ENCODE results near the gene FGFR3. TPM values are rescaled to one million over a fixed set of nuclear protein-coding genes. Genes with fewer than 3 reads are reported as not detected.
"Not testable (repeated sequence)": the region's sequence is repeated elsewhere in the genome, so short reads cannot be mapped to it uniquely, and the experiment has no call there.

The FGFR3 gene
- total RNA-seq, 3 donors from 2014 or later: 25.5 to 79.1 (median 31.2) TPM

GRCh38 chr4:1830642-1831228 lies 37.6 kb downstream of the FGFR3 start:
- DNase-seq (no peak), ATAC-seq (no peak)
- Histone ChIP-seq H3K36me3 (ENCODE audit: low read depth) (peaks cover 17% of the 10 kb centered on the region), H3K4me1 (ENCODE audit: low read depth) (no peaks in the 10 kb centered on the region), H3K9me3 (no peaks in the 10 kb centered on the region), H3K4me3 (no peak overlapping the region)
- TF ChIP-seq CTCF (IDR thresholded peaks at IDR 0.05): no peak
- intact Hi-C loops (cut with DNase I, micrococcal nuclease): no loop called here

GRCh38 chr4:1831331-1831730 lies 38.2 kb downstream of the FGFR3 start:
- peaks cover 17% of the 10 kb centered on the region for H3K36me3 ChIP-seq (ENCODE audit: low read depth)
- H3K9me3 ChIP-seq: no peaks in the 10 kb centered on the region
- no peak overlapping the region for H3K4me3 ChIP-seq
- no peaks in the 10 kb centered on the region for H3K4me1 ChIP-seq (ENCODE audit: low read depth)
- TF ChIP-seq CTCF (IDR thresholded peaks at IDR 0.05): no peak
- intact Hi-C loops (cut with DNase I, micrococcal nuclease): no loop called here
- ATAC-seq (no peak), DNase-seq (no peak)

- Histone ChIP-seq H3K9me3 (no peaks in the 10 kb centered on the region), H3K4me3 (no peak overlapping the region), H3K36me3 (ENCODE audit: low read depth) (peaks cover 17% of the 10 kb centered on the region), H3K4me1 (ENCODE audit: low read depth) (no peaks in the 10 kb centered on the region)
- no peak for DNase-seq
- TF ChIP-seq CTCF (IDR thresholded peaks at IDR 0.05): no peak
- ATAC-seq: no peak
- intact Hi-C loops (cut with DNase I, micrococcal nuclease): no loop called here
Observed at GRCh38 chr4:1832690-1833089, 39.6 kb downstream of the FGFR3 start.

GRCh38 chr4:1833307-1834046 lies 40.4 kb downstream of the FGFR3 start:
- Histone ChIP-seq H3K9me3 (no peaks in the 10 kb centered on the region), H3K36me3 (ENCODE audit: low read depth) (peaks cover 17% of the 10 kb centered on the region), H3K4me3 (no peak overlapping the region), H3K4me1 (ENCODE audit: low read depth) (no peaks in the 10 kb centered on the region)
- no peak for DNase-seq
- intact Hi-C loops (cut with DNase I, micrococcal nuclease): no loop called here
- peak; percentile 12 for ATAC-seq
- TF ChIP-seq CTCF (IDR thresholded peaks at IDR 0.05): no peak

- ATAC-seq (no peak), DNase-seq (no peak)
- Histone ChIP-seq H3K4me3 (no peak overlapping the region), H3K4me1 (ENCODE audit: low read depth) (peaks cover 4% of the 10 kb centered on the region), H3K9me3 (no peaks in the 10 kb centered on the region), H3K36me3 (ENCODE audit: low read depth) (peaks cover 17% of the 10 kb centered on the region)
- intact Hi-C loops (cut with DNase I, micrococcal nuclease): no loop called here
- TF ChIP-seq CTCF (IDR thresholded peaks at IDR 0.05): no peak
Observed at GRCh38 chr4:1834047-1834775, 41.1 kb downstream of the FGFR3 start.

- H3K4me1 ChIP-seq (ENCODE audit: low read depth); H3K9me3 ChIP-seq; DNase-seq; ATAC-seq; intact Hi-C loops (cut with DNase I, micrococcal nuclease); H3K4me3 ChIP-seq: not testable (repeated sequence)
- H3K36me3 ChIP-seq (ENCODE audit: low read depth): peaks cover 17% of the 10 kb centered on the region
Observed at GRCh38 chr4:1835836-1836235, 42.7 kb downstream of the FGFR3 start.

All from mucosa of descending colon (tissue), 3 donors.